ENCODE data around the gene CACNA1C. TPM values are rescaled to one million over a fixed set of nuclear protein-coding genes. Genes with fewer than 3 reads are reported as not detected.

Gene CACNA1C
- polyA plus RNA-seq, 1 of the 3 experiments (the other 2 are of a cell fraction): 1.5 TPM

DNA sequence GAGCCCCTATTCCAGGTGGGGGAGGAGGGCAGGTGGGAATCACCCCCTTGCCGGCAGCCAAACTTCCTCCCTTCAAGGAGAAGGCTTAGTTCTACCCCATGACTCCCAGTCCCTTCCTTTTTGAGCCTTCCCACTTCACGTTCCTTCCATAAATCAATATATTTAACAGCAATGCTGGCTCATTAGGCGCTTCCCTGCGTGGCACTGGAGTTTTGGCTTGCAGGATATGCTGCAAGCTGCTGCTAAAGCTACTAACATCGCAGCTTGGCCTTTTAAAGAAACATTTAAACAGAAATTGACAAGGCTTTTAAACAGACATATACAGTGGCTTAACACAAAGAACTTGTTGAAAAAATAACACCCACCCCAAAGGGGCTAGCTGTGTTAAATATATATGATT is 434.0 kb downstream of the CACNA1C start:
- CTCF ChIA-PET: no interaction called here
- H3K4me1 ChIP-seq (ENCODE audit: control insufficient read depth in 1 of 2, insufficient read depth in 2 of 2, low read depth in 1 of 2, low read length in 1 of 2): no peaks in the 10 kb centered on the region; a peak in 1 of 4 replicates
- H3K4me2 ChIP-seq: no peak overlapping the region
- no peaks in the 10 kb centered on the region for H3K9me3 ChIP-seq
- H3K9ac ChIP-seq: no peak overlapping the region
- no peaks in the 10 kb centered on the region for H3K9me2 ChIP-seq
- H4K20me1 ChIP-seq (ENCODE audit: insufficient read depth): no peaks in the 10 kb centered on the region
- no peaks in the 10 kb centered on the region for H3K36me3 ChIP-seq (replicated peaks in 1 of 2; ENCODE audit: control insufficient read depth in 1 of 2, insufficient read depth in 2 of 2, low read length in 1 of 2)
- DNase-seq: no peak
- H2AFZ ChIP-seq (ENCODE audit: low read depth): no peak overlapping the region
- H3K27ac ChIP-seq (ENCODE audit: low read depth in 2 of 2, low read length in 1 of 2): no peak overlapping the region
- no peak overlapping the region for H3K4me3 ChIP-seq (ENCODE audit: low read depth in 2 of 2, low read length in 1 of 2)
- POLR2A ChIA-PET: no interaction called here
- H3K27me3 ChIP-seq (ENCODE audit: insufficient read depth): no peaks in the 10 kb centered on the region
- TF ChIP-seq CHD2 (IDR thresholded peaks at IDR 0.05; ENCODE audit: low read length, partially characterized antibody) (no peak), SIN3A (IDR thresholded peaks at IDR 0.05; ENCODE audit: borderline replicate concordance, low read depth, low read length) (no peak), SMC3 (IDR thresholded peaks at IDR 0.05; ENCODE audit: low read depth, low read length) (no peak), MXI1 (IDR thresholded peaks at IDR 0.05; ENCODE audit: low read depth, low read length) (no peak), RAD21 (IDR thresholded peaks at IDR 0.05; ENCODE audit: low read length) (no peak)
- TF ChIP-seq, protein P1, sequence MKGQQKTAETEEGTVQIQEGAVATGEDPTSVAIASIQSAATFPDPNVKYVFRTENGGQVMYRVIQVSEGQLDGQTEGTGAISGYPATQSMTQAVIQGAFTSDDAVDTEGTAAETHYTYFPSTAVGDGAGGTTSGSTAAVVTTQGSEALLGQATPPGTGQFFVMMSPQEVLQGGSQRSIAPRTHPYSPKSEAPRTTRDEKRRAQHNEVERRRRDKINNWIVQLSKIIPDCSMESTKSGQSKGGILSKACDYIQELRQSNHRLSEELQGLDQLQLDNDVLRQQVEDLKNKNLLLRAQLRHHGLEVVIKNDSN (IDR thresholded peaks at IDR 0.05; ENCODE audit: borderline replicate concordance, low read depth): no peak
- no peaks in the 10 kb centered on the region for H3F3A ChIP-seq (replicated peaks; ENCODE audit: insufficient read depth)
- WGBS (ENCODE audit: low lambda C conversion rate): 43% methylated on average over 5 of the region's 5 CpGs
- H3K79me2 ChIP-seq (ENCODE audit: insufficient read depth): no peaks in the 10 kb centered on the region

DNA sequence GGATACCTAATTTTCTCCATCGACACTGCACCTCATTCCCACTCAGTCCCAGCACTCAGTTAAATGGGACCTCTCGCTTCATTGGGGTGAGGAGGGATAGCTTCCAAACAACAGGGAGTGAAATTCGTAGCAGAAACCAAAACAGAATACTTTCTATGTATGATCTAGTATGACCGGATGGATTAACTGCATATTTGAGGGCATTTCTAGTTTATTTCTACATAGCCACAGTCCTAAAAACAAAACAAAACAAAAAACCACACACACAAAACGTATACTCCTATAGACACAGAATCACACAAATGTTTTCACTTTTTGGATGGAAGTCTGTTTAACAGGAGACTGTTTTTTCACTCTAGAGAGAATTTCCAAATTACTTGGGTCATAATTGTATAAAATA is 434.5 kb downstream of the CACNA1C start:
- WGBS (ENCODE audit: low lambda C conversion rate): 53% methylated on average over 5 of the region's 5 CpGs
- Histone ChIP-seq H3K27me3 (ENCODE audit: insufficient read depth) (no peaks in the 10 kb centered on the region), H4K20me1 (ENCODE audit: insufficient read depth) (no peaks in the 10 kb centered on the region), H2AFZ (ENCODE audit: low read depth) (no peak overlapping the region), H3F3A (replicated peaks; ENCODE audit: insufficient read depth) (no peaks in the 10 kb centered on the region), H3K9ac (no peak overlapping the region), H3K4me3 (ENCODE audit: low read depth in 2 of 2, low read length in 1 of 2) (no peak overlapping the region), H3K4me1 (ENCODE audit: control insufficient read depth in 1 of 2, insufficient read depth in 2 of 2, low read depth in 1 of 2, low read length in 1 of 2) (no peaks in the 10 kb centered on the region), H3K79me2 (ENCODE audit: insufficient read depth) (no peaks in the 10 kb centered on the region), H3K27ac (ENCODE audit: low read depth in 2 of 2, low read length in 1 of 2) (no peak overlapping the region), H3K4me2 (no peak overlapping the region), H3K36me3 (replicated peaks in 1 of 2; ENCODE audit: control insufficient read depth in 1 of 2, insufficient read depth in 2 of 2, low read length in 1 of 2) (no peaks in the 10 kb centered on the region), H3K9me2 (no peaks in the 10 kb centered on the region), H3K9me3 (no peaks in the 10 kb centered on the region)
- no peak for DNase-seq
- ChIA-PET POLR2A (no interaction called here), CTCF (no interaction called here)
- TF ChIP-seq, protein P2, sequence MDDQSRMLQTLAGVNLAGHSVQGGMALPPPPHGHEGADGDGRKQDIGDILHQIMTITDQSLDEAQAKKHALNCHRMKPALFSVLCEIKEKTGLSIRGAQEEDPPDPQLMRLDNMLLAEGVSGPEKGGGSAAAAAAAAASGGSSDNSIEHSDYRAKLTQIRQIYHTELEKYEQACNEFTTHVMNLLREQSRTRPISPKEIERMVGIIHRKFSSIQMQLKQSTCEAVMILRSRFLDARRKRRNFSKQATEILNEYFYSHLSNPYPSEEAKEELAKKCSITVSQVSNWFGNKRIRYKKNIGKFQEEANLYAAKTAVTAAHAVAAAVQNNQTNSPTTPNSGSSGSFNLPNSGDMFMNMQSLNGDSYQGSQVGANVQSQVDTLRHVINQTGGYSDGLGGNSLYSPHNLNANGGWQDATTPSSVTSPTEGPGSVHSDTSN (IDR thresholded peaks at IDR 0.05): no peak
- TF ChIP-seq, protein P3, sequence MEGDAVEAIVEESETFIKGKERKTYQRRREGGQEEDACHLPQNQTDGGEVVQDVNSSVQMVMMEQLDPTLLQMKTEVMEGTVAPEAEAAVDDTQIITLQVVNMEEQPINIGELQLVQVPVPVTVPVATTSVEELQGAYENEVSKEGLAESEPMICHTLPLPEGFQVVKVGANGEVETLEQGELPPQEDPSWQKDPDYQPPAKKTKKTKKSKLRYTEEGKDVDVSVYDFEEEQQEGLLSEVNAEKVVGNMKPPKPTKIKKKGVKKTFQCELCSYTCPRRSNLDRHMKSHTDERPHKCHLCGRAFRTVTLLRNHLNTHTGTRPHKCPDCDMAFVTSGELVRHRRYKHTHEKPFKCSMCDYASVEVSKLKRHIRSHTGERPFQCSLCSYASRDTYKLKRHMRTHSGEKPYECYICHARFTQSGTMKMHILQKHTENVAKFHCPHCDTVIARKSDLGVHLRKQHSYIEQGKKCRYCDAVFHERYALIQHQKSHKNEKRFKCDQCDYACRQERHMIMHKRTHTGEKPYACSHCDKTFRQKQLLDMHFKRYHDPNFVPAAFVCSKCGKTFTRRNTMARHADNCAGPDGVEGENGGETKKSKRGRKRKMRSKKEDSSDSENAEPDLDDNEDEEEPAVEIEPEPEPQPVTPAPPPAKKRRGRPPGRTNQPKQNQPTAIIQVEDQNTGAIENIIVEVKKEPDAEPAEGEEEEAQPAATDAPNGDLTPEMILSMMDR (IDR thresholded peaks at IDR 0.05): no peak
- TF ChIP-seq, protein P4, sequence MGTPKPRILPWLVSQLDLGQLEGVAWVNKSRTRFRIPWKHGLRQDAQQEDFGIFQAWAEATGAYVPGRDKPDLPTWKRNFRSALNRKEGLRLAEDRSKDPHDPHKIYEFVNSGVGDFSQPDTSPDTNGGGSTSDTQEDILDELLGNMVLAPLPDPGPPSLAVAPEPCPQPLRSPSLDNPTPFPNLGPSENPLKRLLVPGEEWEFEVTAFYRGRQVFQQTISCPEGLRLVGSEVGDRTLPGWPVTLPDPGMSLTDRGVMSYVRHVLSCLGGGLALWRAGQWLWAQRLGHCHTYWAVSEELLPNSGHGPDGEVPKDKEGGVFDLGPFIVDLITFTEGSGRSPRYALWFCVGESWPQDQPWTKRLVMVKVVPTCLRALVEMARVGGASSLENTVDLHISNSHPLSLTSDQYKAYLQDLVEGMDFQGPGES (IDR thresholded peaks at IDR 0.05; ENCODE audit: low read depth, low read length): no peak
- TF ChIP-seq FOXM1 (IDR thresholded peaks at IDR 0.05; ENCODE audit: low read depth) (no peak), RFX5 (IDR thresholded peaks at IDR 0.05; ENCODE audit: low read length) (no peak), JUND (IDR thresholded peaks at IDR 0.05) (no peak), TAF1 (IDR thresholded peaks at IDR 0.05; ENCODE audit: borderline replicate concordance, low read depth, low read length) (no peak), NRF1 (IDR thresholded peaks at IDR 0.05; ENCODE audit: low read depth, low read length) (no peak), TEAD4 (IDR thresholded peaks at IDR 0.05; ENCODE audit: borderline replicate concordance, insufficient read depth) (no peak), RCOR1 (IDR thresholded peaks at IDR 0.05; ENCODE audit: low read length) (no peak), NFIC (IDR thresholded peaks at IDR 0.05; ENCODE audit: borderline replicate concordance) (no peak), SMC3 (IDR thresholded peaks at IDR 0.05; ENCODE audit: low read depth, low read length) (no peak), YY1 (IDR thresholded peaks at IDR 0.05; ENCODE audit: low read depth) (no peak), ELF1 (IDR thresholded peaks at IDR 0.05) (no peak), CHD2 (IDR thresholded peaks at IDR 0.05; ENCODE audit: low read length, partially characterized antibody) (no peak), MEF2A (IDR thresholded peaks at IDR 0.05; ENCODE audit: borderline replicate concordance, low read depth) (no peak), GABPA (IDR thresholded peaks at IDR 0.05; ENCODE audit: low read depth) (no peak), TCF12 (IDR thresholded peaks at IDR 0.05) (no peak)
- TF ChIP-seq, protein P5, sequence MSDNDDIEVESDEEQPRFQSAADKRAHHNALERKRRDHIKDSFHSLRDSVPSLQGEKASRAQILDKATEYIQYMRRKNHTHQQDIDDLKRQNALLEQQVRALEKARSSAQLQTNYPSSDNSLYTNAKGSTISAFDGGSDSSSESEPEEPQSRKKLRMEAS (IDR thresholded peaks at IDR 0.05; ENCODE audit: low read depth): no peak
- TF ChIP-seq, protein P6, sequence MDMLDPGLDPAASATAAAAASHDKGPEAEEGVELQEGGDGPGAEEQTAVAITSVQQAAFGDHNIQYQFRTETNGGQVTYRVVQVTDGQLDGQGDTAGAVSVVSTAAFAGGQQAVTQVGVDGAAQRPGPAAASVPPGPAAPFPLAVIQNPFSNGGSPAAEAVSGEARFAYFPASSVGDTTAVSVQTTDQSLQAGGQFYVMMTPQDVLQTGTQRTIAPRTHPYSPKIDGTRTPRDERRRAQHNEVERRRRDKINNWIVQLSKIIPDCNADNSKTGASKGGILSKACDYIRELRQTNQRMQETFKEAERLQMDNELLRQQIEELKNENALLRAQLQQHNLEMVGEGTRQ (IDR thresholded peaks at IDR 0.05; ENCODE audit: borderline replicate concordance, low read depth, low read length): no peak
